HTR-8/SVneo (cell line): ENCODE measurements around the gene PCNX2.
"Not testable (repeated sequence)": the region's sequence is repeated elsewhere in the genome, so short reads cannot be mapped to it uniquely, and the experiment has no call there.

Experiments
- DNase-seq: peaks from one replicate; pipeline ENCODE4 v3.0.0; 2011; ENCODE audit warnings: low spot score, mixed read lengths; ENCODE audit not compliant: insufficient read length
- FAIRE-seq: peaks from 2 replicates; lab custom pipeline; 2011; peaks lifted over from hg19 to GRCh38; lab: Jason Lieb, UNC

PCNX2 gene

DNA sequence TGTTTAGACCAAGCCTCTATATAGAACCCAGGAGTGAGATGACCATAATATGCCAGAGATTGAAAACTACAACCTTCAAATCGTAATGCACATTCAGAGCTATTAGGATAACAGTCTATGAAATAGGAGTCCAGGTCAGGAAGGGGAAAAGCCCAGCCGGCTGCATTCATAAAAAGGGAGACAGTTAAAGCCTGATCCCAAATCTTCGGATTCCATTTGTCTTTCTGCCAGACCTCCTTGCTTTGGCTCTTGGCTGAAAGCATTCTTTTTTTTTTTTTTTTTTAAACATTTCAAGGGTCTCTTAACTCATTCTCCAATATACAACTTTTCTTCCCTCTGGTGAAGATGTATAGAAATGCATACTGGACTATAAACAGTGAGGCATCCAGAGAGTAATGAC lies 264.0 kb downstream of the PCNX2 start:
- no peak for DNase-seq
- no peak for FAIRE-seq

DNA sequence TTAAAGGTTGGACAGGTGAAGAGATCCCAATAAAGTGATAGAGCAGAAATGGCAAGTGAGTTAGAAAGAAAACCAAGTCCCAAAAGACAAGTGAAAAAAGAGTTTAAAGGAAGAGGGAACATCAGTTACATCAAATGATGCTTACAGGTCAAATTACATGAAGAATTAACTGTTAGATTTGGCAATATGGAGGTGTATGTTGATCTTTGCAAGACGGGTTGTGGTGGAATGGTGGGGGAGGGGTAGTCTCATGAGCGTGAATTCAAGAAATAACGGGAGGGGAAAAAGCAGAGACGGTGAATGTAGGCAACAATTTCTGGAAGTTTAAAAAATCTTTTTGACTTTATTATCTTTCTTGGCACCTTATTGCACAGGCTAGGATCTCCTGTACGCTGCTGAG lies 268.5 kb downstream of the PCNX2 start:
- FAIRE-seq = no peak
- no peak for DNase-seq

DNA sequence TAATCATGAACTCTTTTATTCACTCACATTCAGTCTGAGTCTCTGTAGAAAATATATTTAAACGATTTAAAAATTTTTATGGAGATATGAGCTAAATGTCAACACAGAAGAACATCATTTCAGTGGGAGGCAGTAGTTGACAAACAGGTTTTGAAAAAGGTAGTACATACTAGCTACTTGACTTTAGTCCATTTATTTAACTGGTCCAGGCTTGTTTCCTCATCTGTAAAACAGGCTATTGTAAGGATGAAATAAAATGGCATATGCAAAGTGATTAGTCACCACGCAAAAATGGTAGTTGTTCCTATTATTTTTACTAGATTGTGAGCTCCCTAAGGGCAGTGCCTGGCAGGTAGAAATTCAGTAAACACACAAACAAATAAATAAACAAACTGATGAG lies 270.0 kb downstream of the PCNX2 start:
- FAIRE-seq (no peak), DNase-seq (no peak)

DNA sequence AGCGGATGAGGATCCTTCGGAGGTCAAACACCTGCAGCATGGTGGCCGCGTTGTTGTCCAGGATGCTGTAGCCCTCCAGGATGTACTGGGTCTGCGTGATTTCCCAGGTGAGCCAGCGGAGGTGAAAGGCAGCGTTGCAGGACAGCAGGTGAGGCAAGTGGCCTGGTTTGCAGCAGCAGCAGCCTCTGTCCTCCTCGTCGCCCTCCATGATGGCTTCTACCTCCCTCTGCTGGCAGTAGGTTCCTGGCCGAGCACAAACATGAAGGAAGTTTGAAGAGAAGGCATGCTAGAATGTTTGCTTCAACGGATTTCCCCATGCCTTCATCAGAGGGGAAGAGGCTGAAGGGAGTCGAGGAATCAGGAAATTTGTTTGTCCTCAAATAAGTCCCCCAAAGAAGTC lies 270.4 kb downstream of the PCNX2 start:
- peak; percentile 16 for FAIRE-seq
- DNase-seq = peak; percentile 50

DNA sequence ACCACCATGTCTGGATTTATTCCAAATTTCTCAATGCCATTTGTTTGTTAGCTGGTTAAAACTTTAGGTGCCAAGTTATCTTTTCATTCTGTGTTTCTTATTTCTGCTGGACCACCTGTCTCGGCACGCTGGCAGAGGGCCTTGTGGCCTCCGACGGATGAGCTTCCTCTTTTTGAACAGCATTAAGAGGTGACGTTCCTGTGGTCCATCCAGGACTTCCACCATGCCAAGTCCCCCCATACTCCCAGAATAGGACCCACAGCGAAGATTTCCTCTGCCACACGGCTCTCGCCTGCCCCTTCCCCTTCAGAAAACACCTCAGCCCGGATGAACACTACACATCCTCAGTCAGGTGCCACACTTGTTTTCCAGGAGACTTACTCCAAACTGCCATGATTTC lies 271.3 kb downstream of the PCNX2 start:
- DNase-seq (no peak), FAIRE-seq (no peak)

DNA sequence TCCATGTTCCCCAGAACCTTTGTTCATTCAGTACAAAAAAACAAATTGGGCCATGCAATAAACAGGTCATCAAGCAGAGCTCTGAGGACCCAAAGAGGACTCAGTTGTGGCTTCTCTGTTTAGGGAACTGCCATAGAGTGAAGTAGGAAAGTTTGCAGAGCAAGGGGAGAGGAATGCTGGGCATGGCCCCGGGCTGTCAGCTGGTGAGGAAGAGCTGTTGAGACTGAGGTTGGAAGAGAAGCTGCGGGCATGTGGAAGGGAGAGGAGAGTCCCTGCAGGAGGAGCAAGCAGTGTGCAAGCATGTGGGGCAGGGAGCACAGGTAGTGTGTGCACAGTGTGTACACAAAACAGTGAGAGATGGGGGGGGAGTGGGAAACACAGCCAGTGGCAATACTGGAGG lies 273.3 kb downstream of the PCNX2 start:
- no peak for FAIRE-seq

DNA sequence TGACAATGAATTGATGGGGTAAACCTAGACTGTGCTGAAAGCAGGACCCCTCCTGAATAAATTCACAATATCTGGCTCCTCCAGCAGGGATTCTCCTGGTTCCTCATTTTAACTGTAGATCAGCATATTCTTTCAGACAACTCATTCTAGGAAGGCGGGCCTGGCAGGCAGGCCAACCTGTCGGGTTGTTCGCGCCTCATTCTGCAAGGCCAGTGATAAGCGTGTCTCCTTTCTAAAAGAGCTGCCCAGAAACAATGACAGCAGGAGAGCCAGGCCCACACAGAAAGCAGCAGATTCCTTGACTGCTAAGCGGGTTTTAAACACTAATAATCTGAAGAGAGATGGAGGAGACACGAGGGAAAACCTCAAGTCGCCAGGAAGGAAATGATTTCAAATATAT lies 275.1 kb downstream of the PCNX2 start:
- DNase-seq = no peak
- FAIRE-seq = no peak

More for the DNA sequence above, 273.3 kb downstream of the PCNX2 start:
- DNase-seq = no peak

DNA sequence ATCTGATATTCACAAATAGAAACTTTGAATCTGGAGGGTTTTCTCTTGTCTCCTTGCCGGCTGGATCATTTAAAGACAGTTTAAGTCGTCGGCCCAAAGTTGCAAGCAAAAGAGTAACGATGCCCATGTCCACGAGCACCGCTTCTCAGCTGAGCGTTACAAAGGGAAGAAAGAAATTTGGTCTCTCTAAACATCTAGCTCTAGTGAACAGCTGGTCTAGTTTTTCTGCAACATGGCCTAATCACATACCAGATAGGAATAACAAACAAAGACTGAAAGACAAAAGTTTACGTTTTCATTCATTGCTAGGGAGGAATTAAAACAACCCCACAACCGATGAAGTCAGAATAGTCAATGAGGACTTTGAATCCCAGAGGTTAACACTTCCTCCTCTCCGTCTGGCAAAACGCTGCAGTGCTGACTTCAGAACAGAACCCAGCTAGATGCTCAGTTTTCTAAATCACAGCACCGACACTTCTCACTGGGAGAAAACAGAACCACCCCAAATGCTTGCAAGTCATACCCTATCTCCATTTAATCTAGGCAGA lies 275.7 kb downstream of the PCNX2 start:
- DNase-seq = no peak
- no peak for FAIRE-seq

DNA sequence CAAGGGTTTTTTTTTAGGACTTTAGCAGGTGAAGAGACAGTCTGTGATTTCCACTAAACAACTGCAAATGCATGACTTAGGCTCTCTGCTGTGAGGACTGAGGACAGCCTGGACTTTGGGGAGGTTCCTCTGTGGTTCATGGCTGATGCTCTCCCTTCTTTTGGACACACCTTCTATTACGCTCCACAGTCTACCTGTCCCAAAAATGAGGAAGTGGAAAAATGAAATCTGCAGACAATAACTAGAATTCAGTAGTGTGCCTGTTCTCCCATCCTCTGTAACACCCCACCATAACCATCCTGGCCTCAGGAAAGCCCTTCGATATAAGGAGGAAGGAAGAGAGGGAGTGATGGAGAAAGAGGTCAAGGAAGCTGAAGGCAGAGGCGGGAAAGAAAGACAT lies 276.4 kb downstream of the PCNX2 start:
- FAIRE-seq (no peak), DNase-seq (no peak)

DNA sequence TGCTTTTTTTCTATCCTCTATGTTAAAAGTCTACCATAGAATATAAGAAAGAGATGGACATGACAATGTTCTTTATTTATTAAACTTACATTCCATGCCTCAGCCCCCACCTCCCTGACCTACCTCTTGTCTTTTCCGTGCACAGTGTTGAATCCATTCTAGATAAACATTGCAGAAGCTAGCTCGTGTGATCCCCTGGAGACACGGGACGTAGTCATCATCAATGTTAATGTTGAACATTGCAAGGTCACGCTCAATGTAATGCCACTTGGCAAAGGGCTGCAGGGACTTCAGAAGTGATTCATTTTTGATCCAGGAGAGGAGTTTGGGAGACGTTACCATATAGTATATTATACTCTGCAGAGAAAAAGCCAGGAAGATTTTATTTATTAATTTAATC lies 278.7 kb downstream of the PCNX2 start:
- no peak for DNase-seq
- FAIRE-seq = no peak

DNA sequence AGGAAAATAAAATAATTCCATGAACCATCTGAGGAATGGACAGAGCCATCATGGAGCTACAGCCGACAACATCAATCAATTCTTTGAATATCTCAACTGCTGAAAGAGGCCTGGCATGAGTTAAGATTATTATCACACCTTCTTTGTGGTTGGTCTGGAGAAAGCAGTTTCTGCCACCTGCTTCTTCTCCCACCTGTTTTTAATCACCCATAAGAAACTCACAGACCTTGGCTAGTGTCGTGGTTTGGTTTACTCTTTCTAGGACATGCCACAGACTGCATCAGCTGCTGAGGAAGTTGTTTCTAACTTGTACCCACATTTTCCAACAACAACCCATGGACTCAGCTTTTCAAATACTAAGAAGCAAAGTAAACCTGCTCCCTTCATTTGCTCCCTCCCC lies 279.6 kb downstream of the PCNX2 start:
- FAIRE-seq = no peak

DNA sequence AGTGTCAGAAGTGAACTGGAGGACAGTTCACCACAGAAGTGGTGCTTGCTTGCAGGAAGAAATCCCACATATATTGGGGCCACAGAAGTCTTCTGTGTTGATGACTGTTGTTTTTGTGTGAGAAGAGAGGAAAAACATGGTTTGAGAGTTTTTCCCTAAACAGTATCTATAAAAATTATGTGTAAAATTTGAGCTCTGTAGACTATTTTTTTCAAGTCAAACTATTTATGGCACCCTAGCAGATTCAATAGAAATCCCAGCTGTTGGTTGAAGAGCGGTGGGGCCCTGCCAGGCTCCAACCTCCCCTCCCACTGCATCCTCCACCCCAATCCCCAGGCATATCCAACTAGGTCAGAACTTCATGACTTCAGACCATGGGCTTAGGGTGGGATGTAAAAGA lies 283.5 kb downstream of the PCNX2 start:
- DNase-seq (no peak), FAIRE-seq (no peak)

More for the DNA sequence above, 279.6 kb downstream of the PCNX2 start:
- no peak for DNase-seq

DNA sequence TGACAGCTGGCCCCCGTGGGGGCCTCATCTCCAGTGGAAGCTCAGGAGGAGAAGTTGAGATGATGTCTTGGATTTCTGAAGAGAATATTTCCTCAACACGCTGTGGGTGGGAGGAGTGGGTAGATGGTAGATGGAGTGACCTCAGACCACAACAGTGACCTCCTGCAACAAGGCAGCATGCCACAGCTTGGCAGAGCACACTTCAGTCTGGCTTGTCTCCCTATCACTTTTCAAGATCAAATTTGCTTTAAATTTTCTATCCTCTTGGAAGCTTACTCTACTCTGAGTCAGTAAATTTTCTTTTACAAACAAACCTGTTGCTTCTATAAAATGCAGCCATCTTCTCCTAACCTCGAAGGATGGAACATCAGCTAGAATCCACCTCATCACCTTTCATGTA lies 285.4 kb downstream of the PCNX2 start:
- DNase-seq = no peak

DNA sequence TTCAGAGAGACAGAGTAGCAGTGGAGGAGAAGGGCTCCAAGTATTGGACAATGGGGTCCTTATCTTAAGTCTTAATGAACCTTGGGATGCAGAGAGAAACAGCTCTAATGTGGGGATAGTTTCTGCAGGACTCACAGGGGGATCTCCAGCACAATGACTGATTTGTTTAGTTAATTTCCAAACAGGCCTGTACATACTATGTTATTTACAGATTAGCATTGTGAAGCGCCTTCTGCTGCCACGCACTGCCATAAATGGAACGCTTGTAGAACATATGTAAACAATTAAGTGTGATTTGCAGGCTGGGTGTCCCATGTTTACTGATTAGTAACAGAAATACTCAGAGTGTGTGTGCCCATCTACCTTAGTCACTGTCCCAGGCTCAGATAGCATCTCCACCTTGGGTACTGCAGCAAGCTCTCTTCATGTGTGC lies 289.0 kb downstream of the PCNX2 start:
- DNase-seq (no peak), FAIRE-seq (no peak)

More for the DNA sequence above, 285.4 kb downstream of the PCNX2 start:
- FAIRE-seq = peak; percentile 78

DNA sequence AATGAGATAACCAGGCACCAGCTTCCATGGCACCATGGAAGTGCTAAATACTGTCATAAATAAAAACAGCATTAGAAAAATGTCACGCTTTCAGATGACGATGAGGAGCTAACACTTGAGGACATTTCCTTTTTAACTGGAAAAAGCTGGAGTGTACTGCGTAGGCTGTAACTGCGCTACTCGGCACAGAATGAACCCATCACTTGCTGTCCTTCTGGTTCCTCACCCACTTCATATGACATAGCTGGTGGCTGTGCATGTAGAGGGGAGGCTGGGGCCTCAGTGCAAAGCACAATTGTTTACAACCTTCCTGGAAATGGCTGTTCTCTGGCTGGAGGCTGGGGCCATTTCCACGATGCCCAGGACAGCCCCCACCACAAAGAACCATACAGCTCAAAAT lies 289.4 kb downstream of the PCNX2 start:
- no peak for DNase-seq
- no peak for FAIRE-seq

DNA sequence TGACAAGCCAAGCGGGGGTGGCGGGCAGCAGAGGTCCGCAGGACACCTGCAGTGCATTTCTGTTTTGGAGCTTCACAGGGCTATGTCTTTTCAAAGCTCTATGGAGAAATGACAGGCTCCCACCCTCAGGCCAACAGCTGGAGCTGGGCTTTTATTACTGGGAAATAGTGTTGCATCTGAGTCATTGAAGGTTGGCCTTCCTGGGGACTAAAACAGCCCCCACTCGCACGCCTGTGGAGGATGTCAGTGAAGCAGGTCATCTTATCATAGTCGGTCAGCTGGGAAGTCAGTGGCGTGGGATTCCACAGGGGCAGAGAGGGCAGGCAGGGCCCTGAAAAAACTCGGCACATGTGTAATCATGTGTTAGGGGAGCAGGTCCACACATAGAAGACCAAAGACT lies 289.8 kb downstream of the PCNX2 start:
- peak; percentile 69 for DNase-seq
- peak; percentile 58 for FAIRE-seq

DNA sequence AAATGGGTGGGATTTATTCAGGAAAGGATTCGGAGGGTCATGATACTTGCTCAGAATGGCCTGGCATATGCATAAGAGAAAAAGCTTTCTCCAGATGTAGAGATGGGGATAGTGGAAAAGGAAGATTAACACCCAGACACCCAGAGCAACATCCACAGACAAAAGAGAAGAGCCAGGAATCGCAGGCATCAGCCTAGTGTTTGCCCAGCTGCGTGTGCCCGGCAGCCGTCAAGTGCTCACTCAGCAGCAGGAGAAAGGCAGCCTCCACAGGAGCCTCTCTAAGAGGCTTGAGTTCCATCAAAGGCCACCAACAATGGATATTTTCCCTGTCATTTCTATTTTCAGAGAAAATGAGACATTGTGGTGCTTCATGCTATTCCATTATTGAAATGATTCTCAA lies 290.4 kb downstream of the PCNX2 start:
- no peak for DNase-seq

DNA sequence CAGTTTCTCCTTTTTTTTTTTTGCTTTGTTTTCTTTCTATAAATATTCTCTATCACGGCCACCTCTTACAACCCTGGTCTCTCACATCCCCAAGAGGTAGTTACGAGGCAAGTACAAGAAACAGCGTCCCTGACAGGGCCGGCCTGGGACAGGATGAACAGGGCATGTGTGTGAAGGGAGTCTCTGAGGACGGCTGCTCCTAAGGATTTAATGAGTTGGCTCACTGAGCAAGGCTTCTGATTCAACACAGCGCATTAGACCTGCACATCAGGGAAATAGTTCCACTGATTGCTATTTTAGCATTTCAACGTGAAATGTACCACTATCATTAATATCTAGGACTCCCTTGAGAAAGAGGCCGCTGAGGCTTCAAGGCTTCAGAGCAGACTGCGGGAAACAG lies 291.1 kb downstream of the PCNX2 start:
- DNase-seq (no peak), FAIRE-seq (no peak)

More for the DNA sequence above, 290.4 kb downstream of the PCNX2 start:
- no peak for FAIRE-seq

DNA sequence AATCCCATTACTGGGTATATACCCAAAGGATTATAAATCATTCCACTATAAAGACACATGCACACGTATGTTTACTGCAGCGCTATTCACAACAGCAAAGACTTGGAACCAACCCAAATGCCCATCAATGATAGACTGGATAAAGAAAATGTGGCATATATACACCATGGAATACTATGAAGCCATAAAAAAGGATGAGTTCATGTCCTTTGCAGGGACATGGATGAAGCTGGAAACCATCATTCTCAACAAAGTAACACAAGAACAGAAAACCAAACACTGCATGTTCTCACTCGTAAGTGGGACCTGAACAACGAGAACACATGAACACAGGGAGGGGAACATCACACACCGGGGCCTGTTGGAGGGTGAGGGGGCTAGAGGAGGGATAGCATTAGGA lies 291.9 kb downstream of the PCNX2 start:
- FAIRE-seq, DNase-seq: not testable (repeated sequence)

DNA sequence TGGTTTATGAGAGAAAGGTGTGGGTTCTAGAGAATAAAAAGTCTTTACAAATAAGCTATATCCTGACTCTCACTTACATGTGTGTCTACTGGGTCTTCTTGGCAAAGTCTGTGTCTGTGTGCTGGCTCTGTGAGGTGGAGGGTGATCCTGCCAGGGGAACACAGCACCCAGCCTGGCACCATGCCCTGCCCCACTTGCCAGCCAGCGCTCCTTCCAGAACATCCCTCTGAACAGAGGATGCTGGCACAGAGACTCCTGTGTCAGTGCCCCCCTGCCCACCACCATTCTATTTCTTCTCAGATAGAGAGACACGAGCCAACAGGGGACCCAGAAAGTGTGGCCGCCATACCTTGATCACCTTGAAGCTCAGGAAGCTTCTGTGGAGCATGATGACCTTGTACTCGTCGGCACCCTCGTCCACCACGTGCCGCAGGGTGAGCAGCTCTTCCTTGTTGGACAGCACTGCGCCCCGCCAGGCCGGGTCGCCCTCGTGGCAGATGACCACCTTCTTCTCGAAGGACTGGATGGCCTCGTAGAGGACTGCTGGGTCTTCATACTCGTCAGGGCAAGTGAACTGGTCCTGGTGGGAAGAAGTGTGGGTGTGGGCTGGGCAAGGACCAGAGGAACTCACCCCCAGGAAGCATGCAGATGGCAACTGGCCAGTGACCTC lies 295.4 kb downstream of the PCNX2 start:
- DNase-seq (no peak), FAIRE-seq (no peak)

DNA sequence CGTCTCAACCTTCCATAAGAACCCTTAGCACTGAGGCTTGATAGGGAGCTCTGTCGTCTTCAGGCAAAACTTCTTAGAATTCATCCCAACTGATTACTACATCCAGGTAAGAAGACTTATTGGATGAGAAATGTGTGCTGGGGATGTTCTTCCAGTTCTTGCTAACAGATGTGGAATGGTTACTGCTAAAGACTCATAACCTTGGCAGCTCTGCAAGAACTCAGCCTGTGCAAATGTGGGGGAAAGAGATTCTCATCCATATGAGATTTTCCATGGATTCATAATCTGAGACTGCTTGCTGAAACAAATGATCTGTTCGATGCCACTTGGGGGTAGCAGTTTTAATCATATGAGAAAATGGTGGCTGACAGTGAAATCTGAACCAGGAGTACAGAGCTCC lies 296.9 kb downstream of the PCNX2 start:
- FAIRE-seq (no peak), DNase-seq (no peak)

DNA sequence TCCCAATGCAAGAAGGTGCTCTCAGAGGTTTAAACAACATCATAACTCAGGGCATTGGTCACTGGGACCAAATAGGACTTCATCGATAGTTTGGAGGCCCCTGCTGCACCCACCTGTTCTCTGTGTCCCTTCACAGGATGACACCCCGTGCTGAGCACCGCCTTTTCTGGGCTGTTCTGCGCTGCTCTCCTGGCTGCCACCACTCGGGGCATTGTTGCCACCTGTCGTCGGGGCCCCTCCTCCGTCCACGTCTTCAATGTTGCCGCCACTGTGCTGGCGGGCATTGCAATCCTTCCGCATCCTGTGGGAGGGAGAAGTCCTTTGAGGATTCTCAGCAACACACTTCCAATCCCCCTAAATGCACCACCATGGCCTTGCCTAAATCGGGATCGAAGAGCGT lies 297.4 kb downstream of the PCNX2 start:
- FAIRE-seq = no peak

More for the DNA sequence above, 297.4 kb downstream of the PCNX2 start:
- DNase-seq = no peak
